ENCODE measurements around the gene TRIM8. TPM values are rescaled to one million over a fixed set of nuclear protein-coding genes. Genes with fewer than 3 reads are reported as not detected.
A peak's percentile ranks its signal among the peaks of the same experiment; 100 is the strongest.

TRIM8 gene
- polyA plus RNA-seq, 3 donors: 39.4 to 183 (median 41.4) TPM

DNA sequence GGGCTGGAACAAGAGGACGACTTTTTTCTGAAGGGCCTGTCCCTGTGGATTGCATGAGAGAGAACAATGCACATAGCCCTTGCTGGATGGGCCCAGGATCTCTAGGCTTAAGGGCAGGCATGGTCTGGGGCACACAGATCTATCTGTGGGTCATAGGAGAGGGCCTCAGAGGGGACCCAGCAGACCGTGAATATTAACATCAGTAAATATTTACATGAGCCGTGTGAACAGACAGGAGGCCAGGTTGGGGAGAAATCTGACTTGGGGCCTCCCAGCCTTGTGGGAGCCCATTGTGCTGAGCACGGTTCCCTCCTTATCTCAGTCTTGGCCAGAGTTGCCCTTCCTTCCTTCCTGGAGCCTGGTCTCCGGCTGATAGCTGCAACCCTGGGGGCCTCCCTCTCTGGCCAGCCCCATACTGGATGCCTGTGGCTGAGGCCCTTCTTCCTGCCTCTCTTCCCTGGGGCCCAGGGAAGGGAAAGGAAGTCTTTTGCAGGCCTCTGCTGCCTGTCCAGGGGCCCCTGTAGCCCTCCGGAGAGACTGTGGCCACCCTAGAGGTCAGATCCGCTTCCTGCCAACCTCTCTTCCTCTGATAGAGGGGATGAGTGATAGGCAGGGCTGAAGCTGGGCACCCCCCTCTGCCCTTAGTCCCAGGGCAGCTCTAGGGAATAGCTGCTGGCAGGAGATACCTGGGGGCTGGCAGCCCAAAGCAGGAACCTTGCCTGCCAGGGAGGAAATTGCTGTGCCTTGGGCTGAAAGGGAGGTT lies 44.5 kb upstream of the TRIM8 start:
- no peaks in the 10 kb centered on the region for H3K9me3 ChIP-seq (replicated peaks in 1 of 2; ENCODE audit: control insufficient read depth in 1 of 2, insufficient read depth in 1 of 2, low read length in 2 of 2)
- Mint-ChIP-seq H3K4me1 (peaks cover 36% of the 10 kb centered on the region), H3K36me3 (peaks cover 74 to 88% of the 10 kb centered on the region in 2 donors), H3K4me3 (no peak overlapping the region), H3K9me3 (no peaks in the 10 kb centered on the region), H3K27me3 (ENCODE audit: low read depth in 3 of 3) (no peaks in the 10 kb centered on the region), H3K27ac (peak overlapping the region in 1 of 7 donors; percentile 31)
- H3K4me1 ChIP-seq (ENCODE audit: control insufficient read depth in 1 of 2, insufficient read depth in 2 of 2, low read length in 2 of 2): peaks cover 3 to 21% of the 10 kb centered on the region in 2 donors
- peaks cover 11% of the 10 kb centered on the region for H4K20me1 ChIP-seq (ENCODE audit: insufficient read depth, low read length)
- intact Hi-C loops (cut with micrococcal nuclease): no loop called here
- peaks cover 81 to 100% of the 10 kb centered on the region in 2 donors for H3K36me3 ChIP-seq (replicated peaks in 1 of 2; ENCODE audit: control insufficient read depth in 1 of 2, insufficient read depth in 2 of 2, low read length in 2 of 2)
- no peak overlapping the region for H3K4me2 ChIP-seq (replicated peaks; ENCODE audit: extremely low read depth, low read length, poor library complexity, severe bottlenecking)
- H3K79me2 ChIP-seq (ENCODE audit: insufficient read depth, low read length): no peaks in the 10 kb centered on the region
- H3K27me3 ChIP-seq (ENCODE audit: control insufficient read depth in 2 of 2, insufficient read depth in 2 of 2, low read length in 2 of 2): no peaks in the 10 kb centered on the region
- no peak overlapping the region for H3K27ac ChIP-seq (ENCODE audit: low read depth in 1 of 2, low read length in 2 of 2)
- no peak overlapping the region for H3K4me3 ChIP-seq (replicated peaks in 1 of 3; ENCODE audit: low read depth in 2 of 3, low read length in 3 of 3)
- no peak for DNase-seq
- no peak overlapping the region for H2AFZ ChIP-seq (ENCODE audit: insufficient read depth, low read depth, low read length, poor library complexity, severe bottlenecking)
- 3% methylated on average over 3 of the region's 7 CpGs for WGBS (ENCODE audit: insufficient coverage)
- H3K9ac ChIP-seq (ENCODE audit: insufficient read depth, low read length, poor library complexity, severe bottlenecking): no peak overlapping the region
- TF ChIP-seq CTCF (IDR thresholded peaks at IDR 0.05): no peak

GRCh38 chr10:102600816-102601215 lies 43.5 kb upstream of the TRIM8 start:
- no peaks in the 10 kb centered on the region for H3K27me3 Mint-ChIP-seq (ENCODE audit: low read depth in 3 of 3)
- H4K20me1 ChIP-seq (ENCODE audit: insufficient read depth, low read length): peaks cover 11% of the 10 kb centered on the region
- no peak overlapping the region for H3K4me2 ChIP-seq (replicated peaks; ENCODE audit: extremely low read depth, low read length, poor library complexity, severe bottlenecking)
- no peaks in the 10 kb centered on the region for H3K79me2 ChIP-seq (ENCODE audit: insufficient read depth, low read length)
- no peak overlapping the region for H3K4me3 Mint-ChIP-seq
- intact Hi-C loops (cut with micrococcal nuclease): no loop called here
- no peak overlapping the region for H2AFZ ChIP-seq (ENCODE audit: insufficient read depth, low read depth, low read length, poor library complexity, severe bottlenecking)
- H3K4me1 Mint-ChIP-seq: peaks cover 36% of the 10 kb centered on the region
- H3K36me3 ChIP-seq (replicated peaks in 1 of 2; ENCODE audit: control insufficient read depth in 1 of 2, insufficient read depth in 2 of 2, low read length in 2 of 2): peaks cover 78 to 100% of the 10 kb centered on the region in 2 donors
- no peak overlapping the region for H3K27ac ChIP-seq (ENCODE audit: low read depth in 1 of 2, low read length in 2 of 2)
- no peaks in the 10 kb centered on the region for H3K9me3 ChIP-seq (replicated peaks in 1 of 2; ENCODE audit: control insufficient read depth in 1 of 2, insufficient read depth in 1 of 2, low read length in 2 of 2)
- H3K4me3 ChIP-seq (replicated peaks in 1 of 3; ENCODE audit: low read depth in 2 of 3, low read length in 3 of 3): no peak overlapping the region
- peaks cover 75 to 86% of the 10 kb centered on the region in 2 donors for H3K36me3 Mint-ChIP-seq
- H3K27me3 ChIP-seq (ENCODE audit: control insufficient read depth in 2 of 2, insufficient read depth in 2 of 2, low read length in 2 of 2): no peaks in the 10 kb centered on the region
- H3K4me1 ChIP-seq (ENCODE audit: control insufficient read depth in 1 of 2, insufficient read depth in 2 of 2, low read length in 2 of 2): peaks cover 3 to 21% of the 10 kb centered on the region in 2 donors
- DNase-seq: no peak
- H3K9ac ChIP-seq (ENCODE audit: insufficient read depth, low read length, poor library complexity, severe bottlenecking): no peak overlapping the region
- peak overlapping the region in 1 of 7 donors; percentile 26 for H3K27ac Mint-ChIP-seq
- H3K9me3 Mint-ChIP-seq: no peaks in the 10 kb centered on the region
- WGBS (ENCODE audit: insufficient coverage): 94% methylated on average over 6 of the region's 6 CpGs
- no peak for TF ChIP-seq CTCF (IDR thresholded peaks at IDR 0.05)
